SK-N-MC (cell line): Measurements from ENCODE around the gene FGD6.
"Not testable (repeated sequence)": the region's sequence is repeated elsewhere in the genome, so short reads cannot be mapped to it uniquely, and the experiment has no call there.

ENCODE experiments used
- DNase-seq: peaks from one replicate; pipeline ENCODE4 v3.0.0-alpha.2; 2011; ENCODE audit warnings: low read depth, low spot score
- H3K27ac ChIP-seq: fragments of 200-600 bp; sonication (generic); 2 replicates; pipeline ENCODE4 v1.5.1; 2016; ENCODE audit warnings: mixed run types
- H3K36me3 ChIP-seq: fragments of 200-600 bp; sonication (generic); 2 replicates; pipeline ENCODE4 v1.6.1; 2017; ENCODE audit warnings: antibody characterized with exemption, low read length, mixed read lengths; ENCODE audit not compliant: insufficient read depth
- H3K4me3 ChIP-seq: fragments of 200-600 bp; sonication (generic); 2 replicates; pipeline ENCODE4 v1.5.1; 2016
- H3K9ac ChIP-seq: fragments of 200-600 bp; sonication (generic); 2 replicates; pipeline ENCODE4 v1.8.0; 2017; ENCODE audit warnings: mixed run types, mixed read lengths; ENCODE audit not compliant: insufficient read length
- H3K9me3 ChIP-seq: fragments of 200-600 bp; sonication (generic); 2 replicates; pipeline ENCODE4 v1.6.1; 2017; ENCODE audit warnings: low read depth, mild to moderate bottlenecking, antibody characterized with exemption, low read length, moderate library complexity, mixed read lengths
- EZH2 ChIP-seq: fragments of 200-600 bp; sonication (generic); IDR thresholded peaks from one replicate; pipeline ENCODE4 v1.6.1; 2017; ENCODE audit warnings: antibody characterized with exemption
- FOXP2 ChIP-seq: optimal IDR thresholded peaks from 2 replicates; pipeline ENCODE3; 2011; ENCODE audit warnings: mild to moderate bottlenecking, moderate library complexity; ENCODE audit not compliant: insufficient read depth; ENCODE audit errors: extremely low read length, control extremely low read depth
- POLR2AphosphoS5 ChIP-seq: IDR thresholded peaks from 2 replicates; pipeline ENCODE4 v1.6.1; 2012; ENCODE audit warnings: mild to moderate bottlenecking, low read depth, low read length, borderline replicate concordance

Gene FGD6

DNA sequence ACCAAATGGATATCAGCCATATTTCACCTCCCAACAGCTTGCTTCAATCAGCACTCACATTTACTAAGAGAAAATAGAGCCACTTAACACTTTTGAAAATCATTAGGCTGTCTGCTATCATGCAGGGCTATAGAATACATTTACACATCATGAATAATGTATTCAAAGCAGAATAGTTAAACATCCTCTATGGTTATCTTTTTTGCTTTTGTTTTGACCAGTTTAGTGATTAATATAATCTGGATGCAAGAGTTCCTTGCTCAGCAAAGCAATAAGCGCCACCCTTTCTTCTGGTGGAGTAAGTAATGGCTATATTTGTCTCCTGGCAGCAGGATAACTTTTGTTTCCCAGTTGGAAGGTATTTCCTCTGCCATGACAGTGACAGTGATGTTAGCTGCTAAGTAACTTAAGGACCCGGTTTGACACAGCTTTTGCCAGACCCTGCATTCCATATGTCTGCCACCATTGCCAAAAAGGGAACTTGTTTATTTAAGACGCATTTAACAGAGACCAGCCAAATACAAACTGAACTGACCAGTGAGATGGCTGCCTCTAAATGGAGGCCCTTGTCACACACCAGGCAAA, 73.6 kb downstream of the FGD6 start:
- no peak overlapping the region for H3K9ac ChIP-seq
- H3K27ac ChIP-seq, result peak overlapping the region; percentile 10; the same call in 1 of the 2 replicates
- DNase-seq, result no peak
- no peaks in the 10 kb centered on the region for H3K36me3 ChIP-seq
- no peak overlapping the region for H3K4me3 ChIP-seq
- no peaks in the 10 kb centered on the region for H3K9me3 ChIP-seq
- TF ChIP-seq FOXP2 (no peak), POLR2AphosphoS5 (no peak), EZH2 (no peak)

DNA sequence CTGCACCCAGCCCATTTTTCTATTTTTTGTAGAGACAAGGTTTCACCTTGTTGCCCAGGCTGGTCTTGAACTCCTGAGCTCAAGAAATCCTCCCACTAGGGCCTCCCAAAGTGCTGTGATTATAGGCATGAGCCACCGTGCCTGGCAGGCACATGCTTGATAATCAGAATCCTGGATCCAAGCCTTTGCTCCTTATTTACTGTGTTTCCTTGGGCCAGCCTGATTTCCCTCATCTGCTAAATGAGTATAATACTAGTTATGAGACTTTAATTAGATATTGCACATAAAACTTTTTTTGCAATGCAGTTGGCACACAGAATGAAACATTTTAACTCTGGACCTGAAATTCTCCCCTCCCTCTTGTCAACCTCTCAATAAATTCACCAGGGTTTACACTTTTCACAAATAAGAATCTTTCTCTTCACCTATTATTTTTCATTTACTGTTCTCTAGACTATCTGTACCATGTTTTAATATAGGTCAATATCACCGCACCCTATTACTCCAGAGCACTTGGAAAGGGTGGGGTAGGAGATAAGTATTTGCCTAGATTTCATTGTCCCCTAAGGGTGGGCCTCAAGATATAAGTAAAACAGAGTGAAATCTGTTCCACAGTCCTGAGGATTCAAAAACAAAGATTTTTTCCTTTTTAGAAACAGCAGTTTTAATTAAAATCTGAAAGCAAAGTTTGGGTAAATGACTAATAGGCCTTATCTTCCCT, 74.7 kb downstream of the FGD6 start:
- no peaks in the 10 kb centered on the region for H3K9me3 ChIP-seq
- DNase-seq, result no peak
- no peak overlapping the region for H3K9ac ChIP-seq
- TF ChIP-seq EZH2, result no peak
- TF ChIP-seq POLR2AphosphoS5, result no peak
- no peak for TF ChIP-seq FOXP2
- H3K27ac ChIP-seq, result no peak overlapping the region
- no peaks in the 10 kb centered on the region for H3K36me3 ChIP-seq
- H3K4me3 ChIP-seq, result no peak overlapping the region

DNA sequence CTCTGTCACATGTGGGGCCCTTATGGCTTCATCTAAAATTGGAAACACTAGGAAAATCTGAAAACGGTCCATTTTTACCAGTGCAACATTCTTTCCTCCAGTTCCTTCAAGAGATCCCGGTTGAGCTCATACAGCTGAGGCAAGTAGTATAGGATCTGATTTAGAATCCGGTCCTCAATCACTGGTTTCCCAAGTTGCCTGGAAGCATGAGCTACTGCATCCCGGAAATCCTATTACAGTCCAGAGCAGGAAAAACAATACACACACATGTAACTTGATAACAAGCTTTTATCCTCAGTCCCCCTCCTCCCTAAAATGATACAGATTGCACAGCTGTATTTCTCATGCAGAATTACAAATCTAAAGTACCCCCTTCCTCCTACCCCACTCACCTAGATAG, 76.0 kb downstream of the FGD6 start:
- no peaks in the 10 kb centered on the region for H3K9me3 ChIP-seq
- no peak overlapping the region for H3K4me3 ChIP-seq
- TF ChIP-seq FOXP2 (no peak), POLR2AphosphoS5 (no peak), EZH2 (no peak)
- H3K27ac ChIP-seq, result no peak overlapping the region
- no peak for DNase-seq
- H3K9ac ChIP-seq, result no peak overlapping the region
- no peaks in the 10 kb centered on the region for H3K36me3 ChIP-seq

DNA sequence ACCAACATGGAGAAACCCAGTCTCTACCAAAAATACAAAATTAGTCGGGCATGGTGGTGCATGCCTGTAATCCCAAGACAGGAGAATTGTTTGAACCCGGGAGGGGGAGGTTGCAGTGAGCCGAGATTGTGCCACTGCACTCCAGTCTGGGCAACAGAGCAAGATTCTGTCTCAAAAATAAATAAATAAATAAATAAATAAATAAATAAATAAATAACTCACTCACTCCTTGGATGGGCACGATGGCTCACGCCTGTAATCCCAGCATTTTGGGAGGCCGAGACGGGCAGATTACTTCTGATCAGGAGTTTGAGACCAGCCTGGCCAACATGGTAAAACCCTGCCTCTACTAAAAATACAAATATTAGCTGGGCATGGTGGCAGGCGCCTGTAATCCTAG, 79.2 kb downstream of the FGD6 start:
- not testable (repeated sequence) for DNase-seq

DNA sequence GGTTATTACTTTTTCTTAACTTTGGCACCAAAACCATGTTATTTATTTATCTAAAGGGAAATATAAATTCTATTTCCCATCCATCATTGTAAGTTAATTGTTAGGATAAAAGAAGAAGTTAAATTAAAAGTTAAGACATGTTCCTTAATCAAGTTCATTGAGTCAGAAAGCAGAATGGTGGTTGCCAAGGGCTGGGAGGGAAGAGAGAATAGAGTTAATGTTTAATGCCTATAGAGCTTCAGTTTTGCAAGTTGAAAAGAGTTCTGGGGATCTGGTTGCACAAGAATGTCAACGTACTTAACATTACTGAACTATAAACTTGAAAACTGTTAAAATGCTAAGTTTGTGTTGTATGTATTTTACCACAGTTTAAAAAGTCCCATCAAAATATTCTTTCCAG, 80.7 kb downstream of the FGD6 start:
- no peak overlapping the region for H3K4me3 ChIP-seq
- no peaks in the 10 kb centered on the region for H3K9me3 ChIP-seq
- peaks cover under 1% of the 10 kb centered on the region for H3K36me3 ChIP-seq
- no peak overlapping the region for H3K27ac ChIP-seq
- no peak overlapping the region for H3K9ac ChIP-seq
- no peak for DNase-seq
- TF ChIP-seq FOXP2 (no peak), EZH2 (no peak), POLR2AphosphoS5 (no peak)

More for the DNA sequence above, 79.2 kb downstream of the FGD6 start:
- H3K9ac ChIP-seq, H3K36me3 ChIP-seq, H3K4me3 ChIP-seq, H3K9me3 ChIP-seq, H3K27ac ChIP-seq: not testable (repeated sequence)

DNA sequence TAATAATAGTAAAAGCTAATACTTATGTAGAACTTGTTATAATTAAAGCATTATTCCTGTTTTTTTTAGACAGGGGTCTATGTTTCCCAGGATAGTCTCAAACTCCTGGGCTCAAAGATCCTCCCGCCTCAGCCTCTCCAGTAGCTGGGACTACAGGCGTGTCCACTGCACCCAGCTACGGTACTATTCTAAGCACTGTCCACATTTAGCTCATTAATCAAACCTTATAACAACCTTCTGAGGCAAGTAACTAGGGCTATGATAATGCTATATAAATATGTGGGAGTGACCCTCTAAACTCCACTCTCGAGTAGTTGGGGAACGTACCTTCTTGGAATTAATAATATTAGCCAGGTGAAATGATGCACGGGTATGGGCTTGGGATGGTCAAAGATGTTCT, 83.2 kb downstream of the FGD6 start:
- no peak for DNase-seq
- H3K9me3 ChIP-seq, result no peaks in the 10 kb centered on the region
- no peak for TF ChIP-seq FOXP2
- no peak for TF ChIP-seq EZH2
- H3K4me3 ChIP-seq, result no peak overlapping the region
- H3K36me3 ChIP-seq, result peaks cover 3% of the 10 kb centered on the region
- H3K9ac ChIP-seq, result no peak overlapping the region
- H3K27ac ChIP-seq, result no peak overlapping the region

DNA sequence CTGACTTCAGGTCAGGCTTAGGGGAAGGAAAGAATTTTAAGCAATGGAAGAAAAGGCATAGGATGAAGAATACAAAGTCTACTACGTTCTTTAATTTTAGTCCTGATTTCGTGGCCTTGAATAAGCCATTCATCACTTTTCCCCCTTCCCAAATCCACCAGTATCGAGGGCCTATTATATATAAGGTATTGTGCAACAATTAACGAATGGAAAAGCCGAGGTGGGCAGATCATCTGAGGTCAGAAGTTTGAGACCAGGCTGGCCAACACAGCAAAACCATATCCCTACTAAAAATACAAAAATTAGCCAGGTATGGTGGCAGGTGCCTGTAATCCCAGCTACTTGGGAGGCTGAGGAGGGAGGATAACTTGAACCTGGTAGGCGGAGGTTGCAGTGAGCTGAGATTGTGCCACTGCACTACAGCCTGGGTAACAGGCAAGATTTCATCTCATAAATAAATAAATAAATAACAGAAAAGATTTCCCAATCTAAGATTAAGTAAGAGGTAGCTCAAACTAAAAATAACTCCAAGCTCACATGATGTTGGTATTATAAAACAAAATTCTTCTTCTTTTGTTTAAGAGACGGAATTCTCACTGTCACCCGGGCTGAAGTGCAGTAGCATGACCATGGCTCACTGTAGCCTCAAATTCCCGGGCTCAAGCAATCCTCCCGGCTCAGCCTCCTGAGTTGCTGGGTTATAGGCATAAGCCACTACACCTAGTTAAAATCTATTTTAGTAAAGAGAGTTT, 85.5 kb downstream of the FGD6 start:
- TF ChIP-seq FOXP2 (no peak), EZH2 (no peak), POLR2AphosphoS5 (no peak)

DNA sequence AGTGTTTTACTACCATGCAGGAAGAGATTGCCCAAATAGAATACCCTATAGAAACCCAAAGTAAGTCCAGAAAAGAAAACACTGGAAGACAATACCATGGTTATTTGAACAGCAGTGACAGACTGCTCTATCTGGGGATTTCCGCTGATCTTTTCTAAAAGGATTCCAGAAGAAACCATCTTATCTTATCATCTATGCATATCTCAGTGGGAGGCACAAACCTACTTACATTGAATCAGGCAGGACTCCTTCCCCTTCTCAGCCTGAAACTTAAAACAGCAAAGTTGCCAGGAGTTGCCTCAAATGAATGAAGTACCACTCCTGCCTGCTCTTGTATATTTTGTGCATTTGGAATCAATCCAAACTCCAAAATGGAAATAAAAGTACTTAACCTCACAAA, 87.2 kb downstream of the FGD6 start:
- Histone ChIP-seq H3K4me3 (no peak overlapping the region), H3K36me3 (peaks cover 3% of the 10 kb centered on the region), H3K9ac (no peak overlapping the region), H3K27ac (0 out of 2 replicates have a peak overlapping the region, but pooled peaks have one; percentile 25), H3K9me3 (no peaks in the 10 kb centered on the region)
- TF ChIP-seq FOXP2, result no peak
- TF ChIP-seq EZH2, result no peak
- no peak for TF ChIP-seq POLR2AphosphoS5
- peak; percentile 32 for DNase-seq

More for the DNA sequence above, 85.5 kb downstream of the FGD6 start:
- Histone ChIP-seq H3K36me3 (peaks cover 3% of the 10 kb centered on the region), H3K9me3 (no peaks in the 10 kb centered on the region), H3K4me3 (no peak overlapping the region), H3K27ac (no peak overlapping the region), H3K9ac (no peak overlapping the region)
- DNase-seq, result no peak

DNA sequence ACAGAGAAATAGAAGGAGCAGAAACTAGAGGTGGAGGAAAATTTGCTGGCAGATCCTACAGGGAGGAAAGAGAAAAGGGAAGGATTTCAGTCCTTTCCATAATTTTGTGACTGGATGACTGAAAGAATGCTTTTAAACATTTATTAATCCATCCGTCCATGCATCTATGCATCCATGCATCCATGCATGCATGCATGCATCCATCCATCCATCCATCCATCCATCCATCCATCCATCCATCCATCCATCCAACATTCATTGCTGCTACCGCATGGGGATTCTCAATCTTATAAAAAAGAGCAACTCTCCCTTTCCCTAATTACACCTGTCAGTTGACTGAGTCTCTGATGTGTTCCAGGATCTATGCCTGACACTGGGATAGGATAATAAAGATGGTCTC, 88.2 kb downstream of the FGD6 start:
- Histone ChIP-seq H3K4me3 (no peak overlapping the region), H3K9me3 (no peaks in the 10 kb centered on the region), H3K27ac (no peak overlapping the region), H3K9ac (no peak overlapping the region), H3K36me3 (peaks cover 3% of the 10 kb centered on the region)
- TF ChIP-seq POLR2AphosphoS5 (no peak), FOXP2 (no peak), EZH2 (no peak)
- no peak for DNase-seq
